ENCODE data around the gene IQCE.

IQCE gene

GRCh38 chr7:2651847-2652735 is 93.3 kb downstream of the IQCE start:
- no peak for DNase-seq

- DNase-seq, result no peak
These were observed 93.9 kb downstream of the IQCE start for GRCh38 chr7:2652736-2653060.

- peak; percentile 70 for DNase-seq
These were observed 95.3 kb downstream of the IQCE start for GRCh38 chr7:2654059-2654458.

GRCh38 chr7:2655870-2656614 is 97.3 kb downstream of the IQCE start:
- no peak for DNase-seq

GRCh38 chr7:2657208-2657607 is 98.4 kb downstream of the IQCE start:
- no peak for DNase-seq

- DNase-seq, result no peak
These were observed 99.3 kb downstream of the IQCE start for GRCh38 chr7:2657920-2658671.

- no peak for DNase-seq
These were observed 100.2 kb downstream of the IQCE start for GRCh38 chr7:2658941-2659340.

- no peak for DNase-seq
These were observed 101.0 kb downstream of the IQCE start for GRCh38 chr7:2659556-2660358.

GRCh38 chr7:2660359-2661095 is 101.7 kb downstream of the IQCE start:
- DNase-seq, result no peak

GRCh38 chr7:2661096-2661449 is 102.3 kb downstream of the IQCE start:
- no peak for DNase-seq

- no peak for DNase-seq
These were observed 103.0 kb downstream of the IQCE start for GRCh38 chr7:2661602-2662272.

GRCh38 chr7:2662273-2663120 is 103.7 kb downstream of the IQCE start:
- DNase-seq, result no peak

GRCh38 chr7:2663121-2663886 is 104.5 kb downstream of the IQCE start:
- DNase-seq, result no peak

- DNase-seq, result no peak
These were observed 105.2 kb downstream of the IQCE start for GRCh38 chr7:2663960-2664359.
